Measurements from ENCODE around the gene PLAC8L1.
A peak's percentile ranks its signal among the peaks of the same experiment; 100 is the strongest.

DNA sequence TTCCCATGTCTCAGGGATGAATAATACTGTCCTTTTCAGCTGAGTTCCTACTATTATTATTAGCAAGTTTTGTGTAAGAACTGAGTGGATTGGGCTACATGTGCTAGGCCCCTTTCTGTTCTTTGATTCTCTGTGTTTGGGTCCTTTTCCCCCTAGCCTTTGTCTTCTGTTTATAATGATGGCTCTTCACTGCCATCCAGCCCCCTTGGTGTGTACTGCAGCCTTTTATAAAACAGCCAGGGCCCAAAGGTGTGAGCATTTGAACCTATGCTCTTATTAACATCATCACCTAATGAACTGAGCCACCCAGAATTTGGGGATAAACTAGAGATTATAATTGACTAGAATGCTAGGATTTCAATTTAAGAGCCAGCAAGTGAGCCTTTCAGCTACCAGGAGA lies 52.6 kb downstream of the PLAC8L1 start:
- TF ChIP-seq, protein P1, sequence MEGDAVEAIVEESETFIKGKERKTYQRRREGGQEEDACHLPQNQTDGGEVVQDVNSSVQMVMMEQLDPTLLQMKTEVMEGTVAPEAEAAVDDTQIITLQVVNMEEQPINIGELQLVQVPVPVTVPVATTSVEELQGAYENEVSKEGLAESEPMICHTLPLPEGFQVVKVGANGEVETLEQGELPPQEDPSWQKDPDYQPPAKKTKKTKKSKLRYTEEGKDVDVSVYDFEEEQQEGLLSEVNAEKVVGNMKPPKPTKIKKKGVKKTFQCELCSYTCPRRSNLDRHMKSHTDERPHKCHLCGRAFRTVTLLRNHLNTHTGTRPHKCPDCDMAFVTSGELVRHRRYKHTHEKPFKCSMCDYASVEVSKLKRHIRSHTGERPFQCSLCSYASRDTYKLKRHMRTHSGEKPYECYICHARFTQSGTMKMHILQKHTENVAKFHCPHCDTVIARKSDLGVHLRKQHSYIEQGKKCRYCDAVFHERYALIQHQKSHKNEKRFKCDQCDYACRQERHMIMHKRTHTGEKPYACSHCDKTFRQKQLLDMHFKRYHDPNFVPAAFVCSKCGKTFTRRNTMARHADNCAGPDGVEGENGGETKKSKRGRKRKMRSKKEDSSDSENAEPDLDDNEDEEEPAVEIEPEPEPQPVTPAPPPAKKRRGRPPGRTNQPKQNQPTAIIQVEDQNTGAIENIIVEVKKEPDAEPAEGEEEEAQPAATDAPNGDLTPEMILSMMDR (IDR thresholded peaks at IDR 0.05; ENCODE audit: low read depth, low read length, poor library complexity, severe bottlenecking) = peak; percentile 42
- no peak for TF ChIP-seq EZH2phosphoT487 (IDR thresholded peaks at IDR 0.05; ENCODE audit: borderline replicate concordance, low read length)

All from DOHH2 (cell line).